IMR-90 (cell line): ENCODE measurements around the gene NR6A1. TPM values are rescaled to one million over a fixed set of nuclear protein-coding genes. Genes with fewer than 3 reads are reported as not detected.

Source experiments
- ATAC-seq: fragments of 200-7000 bp; cut with Tn5 transposase; 2 replicates; pipeline ENCODE4 v1.9.1; 2020; ENCODE audit warnings: low read depth, mild to moderate bottlenecking, moderate library complexity
- BruUV-seq: library from RNA; stranded (reverse); fragments of 400-500 nt; replicated peaks from 2 replicates; lab custom pipeline; 2021; lab: Mats Ljungman, UMichigan
- CTCF ChIA-PET: fragments of 300-600 bp; formaldehyde crosslinking; extraction: SDS; loops from one replicate; lab custom pipeline; 2021; ENCODE audit warnings: antibody characterized with exemption; lab: Yijun Ruan, JAX
- POLR2A ChIA-PET: fragments of 300-600 bp; sonication (Branson Sonifier 250); formaldehyde crosslinking; loops from one replicate; lab custom pipeline; 2022; ENCODE audit warnings: antibody characterized with exemption; ENCODE audit not compliant: unreplicated experiment; lab: Charles Lee
- DNase-seq: peaks from one replicate; pipeline ENCODE4 v3.0.0; 2013
- H2AFZ ChIP-seq: replicated peaks from 2 replicates; pipeline ENCODE3; 2013; ENCODE audit warnings: low read length, mild to moderate bottlenecking; ENCODE audit not compliant: poor library complexity
- H2AK5ac ChIP-seq: 2 replicates; pipeline ENCODE4 v1.6.1; 2013; ENCODE audit warnings: low read depth, low read length, inconsistent platforms
- H2AK9ac ChIP-seq: replicated peaks from 2 replicates; pipeline ENCODE3; 2013; ENCODE audit warnings: mild to moderate bottlenecking, low read depth, low read length, moderate library complexity; ENCODE audit not compliant: poor library complexity
- H2BK120ac ChIP-seq: 2 replicates; pipeline ENCODE4 v1.6.1; 2013; ENCODE audit warnings: low read depth, low read length, inconsistent platforms
- H2BK15ac ChIP-seq: 3 replicates; pipeline ENCODE4 v1.6.1; 2013; ENCODE audit warnings: low read depth, low read length, inconsistent platforms
- H2BK20ac ChIP-seq: 2 replicates; pipeline ENCODE4 v1.6.1; 2013; ENCODE audit warnings: low read depth, mild to moderate bottlenecking, inconsistent platforms, low read length, moderate library complexity
- H2BK5ac ChIP-seq: 2 replicates; pipeline ENCODE4 v1.6.1; 2013; ENCODE audit warnings: mild to moderate bottlenecking, low read depth, low read length, inconsistent platforms; ENCODE audit not compliant: poor library complexity, severe bottlenecking
- H3K14ac ChIP-seq: replicated peaks from 2 replicates; pipeline ENCODE4 v1.6.1; 2013; ENCODE audit warnings: low read depth, low read length, inconsistent platforms
- H3K18ac ChIP-seq: 2 replicates; pipeline ENCODE4 v1.6.1; 2013; ENCODE audit warnings: low read depth, low read length, control low read depth
- H3K23ac ChIP-seq: 2 replicates; pipeline ENCODE4 v1.6.1; 2013; ENCODE audit warnings: low read depth, low read length, inconsistent platforms
- H3K27ac ChIP-seq: 2 replicates; pipeline ENCODE4 v1.5.1; 2013; ENCODE audit warnings: mild to moderate bottlenecking, control low read depth, low read length; ENCODE audit not compliant: insufficient read depth
- H3K27me3 ChIP-seq: 2 replicates; pipeline ENCODE4 v1.6.1; 2013; ENCODE audit warnings: low read length; ENCODE audit not compliant: control insufficient read depth, insufficient read depth
- H3K36me3 ChIP-seq: 2 replicates; pipeline ENCODE4 v1.6.1; 2013; ENCODE audit warnings: low read length, mixed read lengths; ENCODE audit not compliant: control insufficient read depth, insufficient read depth
- H3K4ac ChIP-seq: 2 replicates; pipeline ENCODE4 v1.6.1; 2013; ENCODE audit warnings: low read depth, low read length, inconsistent platforms
- H3K4me1 ChIP-seq: 2 replicates; pipeline ENCODE4 v1.6.1; 2013; ENCODE audit warnings: low read length, mixed read lengths; ENCODE audit not compliant: control insufficient read depth, insufficient read depth
- H3K4me2 ChIP-seq: 2 replicates; pipeline ENCODE4 v1.6.1; 2013; ENCODE audit warnings: low read depth, mild to moderate bottlenecking, control low read depth, low read length, moderate library complexity
- H3K4me3 ChIP-seq: 2 replicates; pipeline ENCODE4 v1.5.1; 2013; ENCODE audit warnings: low read depth, mild to moderate bottlenecking, control low read depth, low read length, moderate library complexity; ENCODE audit not compliant: insufficient read depth
- H3K56ac ChIP-seq: 2 replicates; pipeline ENCODE4 v1.6.1; 2013; ENCODE audit warnings: low read length, inconsistent platforms; ENCODE audit not compliant: insufficient read depth; ENCODE audit errors: extremely low read depth
- H3K79me1 ChIP-seq, 2 experiments: 2 replicates each; pipeline ENCODE4 v1.6.1; 2013; ENCODE audit warnings: low read length in 2 of 2, inconsistent platforms in 1 of 2, low read depth in 1 of 2
- H3K9ac ChIP-seq: 2 replicates; pipeline ENCODE4 v1.6.1; 2013; ENCODE audit warnings: low read depth, low read length, control low read depth
- H3K9me1 ChIP-seq: 2 replicates; pipeline ENCODE4 v1.6.1; 2013; ENCODE audit warnings: low read length, inconsistent platforms; ENCODE audit not compliant: insufficient read depth
- H3K9me3 ChIP-seq: 2 replicates; pipeline ENCODE4 v1.6.1; 2013; ENCODE audit warnings: low read length; ENCODE audit not compliant: control insufficient read depth, insufficient read depth
- H4K20me1 ChIP-seq: 2 replicates; pipeline ENCODE4 v1.6.1; 2013; ENCODE audit warnings: low read length, inconsistent platforms; ENCODE audit not compliant: insufficient read depth
- H4K5ac ChIP-seq: 2 replicates; pipeline ENCODE4 v1.6.1; 2013; ENCODE audit warnings: mild to moderate bottlenecking, low read depth, low read length, control low read depth
- H4K8ac ChIP-seq, 2 experiments: 2 replicates each; pipeline ENCODE4 v1.6.1; 2013; ENCODE audit warnings: low read depth in 2 of 2, low read length in 2 of 2, control low read depth in 1 of 2, inconsistent platforms in 1 of 2
- H4K91ac ChIP-seq: 2 replicates; pipeline ENCODE4 v1.6.1; 2013; ENCODE audit warnings: low read depth, low read length, inconsistent platforms; ENCODE audit not compliant: insufficient read depth
- CEBPB ChIP-seq: IDR thresholded peaks from 2 replicates; pipeline ENCODE4 v1.6.1; 2012; ENCODE audit warnings: low read depth, low read length, improper control_type of control experiment
- FOS ChIP-seq: fragments of 150-350 bp; IDR thresholded peaks from 2 replicates; pipeline ENCODE4 v1.6.1; 2016; ENCODE audit warnings: low read depth, low read length
- NFE2L2 ChIP-seq: fragments of 150-350 bp; IDR thresholded peaks from 2 replicates; pipeline ENCODE4 v1.6.1; 2016; ENCODE audit warnings: low read depth, mild to moderate bottlenecking, low read length
- POLR2A ChIP-seq: IDR thresholded peaks from 2 replicates; pipeline ENCODE4 v1.6.1; 2012; ENCODE audit warnings: mild to moderate bottlenecking, low read depth, low read length
- RFX5 ChIP-seq: IDR thresholded peaks from 2 replicates; pipeline ENCODE4 v1.8.0; 2012; ENCODE audit warnings: low read depth, mild to moderate bottlenecking, low read length, moderate library complexity
- SMC3 ChIP-seq: fragments of 150-350 bp; IDR thresholded peaks from 2 replicates; pipeline ENCODE4 v1.6.1; 2016; ENCODE audit warnings: low read depth, mild to moderate bottlenecking, antibody characterized with exemption, low read length, moderate library complexity
- USF2 ChIP-seq: fragments of 150-350 bp; IDR thresholded peaks from 2 replicates; pipeline ENCODE4 v1.6.1; 2017; ENCODE audit warnings: mild to moderate bottlenecking, antibody characterized with exemption, low read length, low read depth
- whole genome bisulfite sequencing, 2 experiments: methylation state at CpG; one replicate each; pipeline versions ENCODE4 v1.1.5 to v1.1.7; 2013; ENCODE audit warnings: missing lambda C conversion rate in 2 of 2; ENCODE audit not compliant: insufficient read length in 1 of 2; ENCODE audit errors: extremely low coverage in 2 of 2; 5-methylcytosine and 5-hydroxymethylcytosine counted together
- dilution Hi-C: fragments of 300-500 bp; cut with HindIII; formaldehyde crosslinking; loops from one replicate; pipeline ENCODE4 v1.14.3; 2018; ENCODE audit warnings: low sequenced_read_pairs; ENCODE audit not compliant: unreplicated experiment
- in situ Hi-C: fragments of 300-500 bp; cut with MboI; formaldehyde crosslinking; loops from 3 replicates; pipeline ENCODE4 v1.14.3; 2019; ENCODE audit warnings: low sequenced_read_pairs, inconsistent platforms, mixed read lengths
- intact Hi-C: fragments of 100-400 bp; cut with micrococcal nuclease; formaldehyde crosslinking; loops from 2 replicates; pipeline ENCODE4 v1.10.0; 2022
- polyA plus RNA-seq, 3 experiments: library from polyadenylated mRNA; depleted of rRNA; stranded (reverse); fragments of >200 nt; gene quantifications; 2 replicates each; pipeline ENCODE4 v1.2.3, GENCODE V29; 2012; ENCODE audit warnings: low replicate concordance in 1 of 3
- total RNA-seq: library from RNA; depleted of rRNA; stranded (reverse); fragments of >200 nt; gene quantifications from 2 replicates; pipeline ENCODE4 v1.2.3, GENCODE V29; 2012
- TF ChIP-seq, protein P1 (sequence below): conservative IDR thresholded peaks from 2 replicates; pipeline ENCODE4 v1.5.1; 2012; ENCODE audit warnings: mild to moderate bottlenecking, low read depth, low read length, improper control_type of control experiment

The NR6A1 gene
- total and polyA plus RNA-seq, 2 of the 4 experiments (the other 2 are of a cell fraction) = 0.14 to 0.36 TPM

GRCh38 chr9:124595743-124596142, 175.4 kb downstream of the NR6A1 start:
- in situ Hi-C loops = no loop called here
- H3K4me1 ChIP-seq = peaks cover 6% of the 10 kb centered on the region
- WGBS, 2 experiments = 51% methylated on average over 3 of the region's 7 CpGs; no CpG with 5 or more reads in 1 of the 2 experiments
- H3K27ac ChIP-seq = no peak overlapping the region
- H2AFZ ChIP-seq = no peak overlapping the region
- intact Hi-C loops = no loop called here
- H2AK5ac ChIP-seq = no peak overlapping the region
- no peak overlapping the region for H3K18ac ChIP-seq
- H4K8ac ChIP-seq = no peak overlapping the region
- H4K91ac ChIP-seq = 0 out of 2 replicates have a peak overlapping the region, but pooled peaks have one; percentile 50
- no peaks in the 10 kb centered on the region for H3K36me3 ChIP-seq
- no TSS peak for BruUV-seq
- no peak overlapping the region for H3K4ac ChIP-seq
- dilution Hi-C loops = no loop called here
- H2BK5ac ChIP-seq = no peak overlapping the region
- no peaks in the 10 kb centered on the region for H3K9me3 ChIP-seq
- no peak overlapping the region for H2BK15ac ChIP-seq
- TF ChIP-seq, protein P1, sequence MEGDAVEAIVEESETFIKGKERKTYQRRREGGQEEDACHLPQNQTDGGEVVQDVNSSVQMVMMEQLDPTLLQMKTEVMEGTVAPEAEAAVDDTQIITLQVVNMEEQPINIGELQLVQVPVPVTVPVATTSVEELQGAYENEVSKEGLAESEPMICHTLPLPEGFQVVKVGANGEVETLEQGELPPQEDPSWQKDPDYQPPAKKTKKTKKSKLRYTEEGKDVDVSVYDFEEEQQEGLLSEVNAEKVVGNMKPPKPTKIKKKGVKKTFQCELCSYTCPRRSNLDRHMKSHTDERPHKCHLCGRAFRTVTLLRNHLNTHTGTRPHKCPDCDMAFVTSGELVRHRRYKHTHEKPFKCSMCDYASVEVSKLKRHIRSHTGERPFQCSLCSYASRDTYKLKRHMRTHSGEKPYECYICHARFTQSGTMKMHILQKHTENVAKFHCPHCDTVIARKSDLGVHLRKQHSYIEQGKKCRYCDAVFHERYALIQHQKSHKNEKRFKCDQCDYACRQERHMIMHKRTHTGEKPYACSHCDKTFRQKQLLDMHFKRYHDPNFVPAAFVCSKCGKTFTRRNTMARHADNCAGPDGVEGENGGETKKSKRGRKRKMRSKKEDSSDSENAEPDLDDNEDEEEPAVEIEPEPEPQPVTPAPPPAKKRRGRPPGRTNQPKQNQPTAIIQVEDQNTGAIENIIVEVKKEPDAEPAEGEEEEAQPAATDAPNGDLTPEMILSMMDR = no peak
- no peak for TF ChIP-seq CEBPB
- no peak for TF ChIP-seq POLR2A
- no peak for TF ChIP-seq USF2
- TF ChIP-seq SMC3 = no peak
- TF ChIP-seq NFE2L2 = no peak
- no peak for TF ChIP-seq RFX5
- no peak for TF ChIP-seq FOS
- no peak for DNase-seq
- H4K5ac ChIP-seq = no peak overlapping the region; the same call in 1 of the 2 replicates
- H2BK120ac ChIP-seq = no peak overlapping the region
- H2BK20ac ChIP-seq = no peak overlapping the region; the same call in 1 of the 2 replicates
- POLR2A ChIA-PET = no interaction called here
- no peaks in the 10 kb centered on the region for H3K9me1 ChIP-seq
- CTCF ChIA-PET = interaction anchor here (1.0 kb wide), 1 partner anchor 21 kb away, joined by 3 read pairs; no protein-coding TSS in a partner anchor
- H3K27me3 ChIP-seq = peaks cover 12% of the 10 kb centered on the region
- no peak overlapping the region for H3K23ac ChIP-seq
- no peak overlapping the region for H3K4me2 ChIP-seq
- ATAC-seq = no peak
- no peak overlapping the region for H3K56ac ChIP-seq
- H3K4me3 ChIP-seq = no peak overlapping the region
- no peaks in the 10 kb centered on the region for H4K20me1 ChIP-seq
- no peaks in the 10 kb centered on the region for H3K79me1 ChIP-seq
- H2AK9ac ChIP-seq = no peak overlapping the region
- no peak overlapping the region for H3K9ac ChIP-seq
- no peak overlapping the region; the same call in 1 of the 2 replicates for H3K14ac ChIP-seq
